Measurements from ENCODE around the gene CHSY3. TPM values are rescaled to one million over a fixed set of nuclear protein-coding genes. Genes with fewer than 3 reads are reported as not detected.

The CHSY3 gene
- total RNA-seq, 6 experiments from 2014 or later: 1.2 to 4.6 (median 1.4) TPM

DNA sequence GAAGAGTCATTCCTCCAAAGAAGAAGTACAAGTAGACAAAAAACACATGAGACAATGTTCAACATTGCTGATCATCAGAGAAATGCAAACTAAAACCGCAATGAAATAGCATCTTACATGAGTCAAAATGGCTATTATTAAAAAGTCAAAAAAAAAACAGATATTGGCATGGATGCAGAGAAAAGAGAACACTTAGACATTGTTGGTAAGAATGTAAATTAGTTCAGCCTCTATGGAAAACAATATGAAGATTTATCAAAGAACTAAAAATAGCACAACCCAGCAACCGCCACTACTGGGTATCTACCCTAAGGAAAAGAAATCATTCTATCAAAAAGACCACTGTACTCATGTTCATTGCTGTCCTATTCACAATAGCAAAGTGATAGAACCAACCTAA is 157.5 kb downstream of the CHSY3 start:
- H3K4me3 ChIP-seq: no peak overlapping the region
- intact Hi-C loops (cut with DNase I): no loop called here
- WGBS (ENCODE audit: insufficient coverage, low coverage, low lambda C conversion rate, missing lambda C conversion rate): 90% methylated on average over 2 of the region's 2 CpGs
- no peaks in the 10 kb centered on the region for H3K9me3 ChIP-seq
- ATAC-seq (no peak), DNase-seq (no peak)
- no peak overlapping the region for H3K27ac ChIP-seq
- H3K27me3 ChIP-seq: no peaks in the 10 kb centered on the region
- H3K36me3 ChIP-seq: no peaks in the 10 kb centered on the region
- TF ChIP-seq POLR2A (IDR thresholded peaks at IDR 0.05): no peak
- TF ChIP-seq, protein P1, sequence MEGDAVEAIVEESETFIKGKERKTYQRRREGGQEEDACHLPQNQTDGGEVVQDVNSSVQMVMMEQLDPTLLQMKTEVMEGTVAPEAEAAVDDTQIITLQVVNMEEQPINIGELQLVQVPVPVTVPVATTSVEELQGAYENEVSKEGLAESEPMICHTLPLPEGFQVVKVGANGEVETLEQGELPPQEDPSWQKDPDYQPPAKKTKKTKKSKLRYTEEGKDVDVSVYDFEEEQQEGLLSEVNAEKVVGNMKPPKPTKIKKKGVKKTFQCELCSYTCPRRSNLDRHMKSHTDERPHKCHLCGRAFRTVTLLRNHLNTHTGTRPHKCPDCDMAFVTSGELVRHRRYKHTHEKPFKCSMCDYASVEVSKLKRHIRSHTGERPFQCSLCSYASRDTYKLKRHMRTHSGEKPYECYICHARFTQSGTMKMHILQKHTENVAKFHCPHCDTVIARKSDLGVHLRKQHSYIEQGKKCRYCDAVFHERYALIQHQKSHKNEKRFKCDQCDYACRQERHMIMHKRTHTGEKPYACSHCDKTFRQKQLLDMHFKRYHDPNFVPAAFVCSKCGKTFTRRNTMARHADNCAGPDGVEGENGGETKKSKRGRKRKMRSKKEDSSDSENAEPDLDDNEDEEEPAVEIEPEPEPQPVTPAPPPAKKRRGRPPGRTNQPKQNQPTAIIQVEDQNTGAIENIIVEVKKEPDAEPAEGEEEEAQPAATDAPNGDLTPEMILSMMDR (IDR thresholded peaks at IDR 0.05): no peak
- H3K4me1 ChIP-seq: no peaks in the 10 kb centered on the region

DNA sequence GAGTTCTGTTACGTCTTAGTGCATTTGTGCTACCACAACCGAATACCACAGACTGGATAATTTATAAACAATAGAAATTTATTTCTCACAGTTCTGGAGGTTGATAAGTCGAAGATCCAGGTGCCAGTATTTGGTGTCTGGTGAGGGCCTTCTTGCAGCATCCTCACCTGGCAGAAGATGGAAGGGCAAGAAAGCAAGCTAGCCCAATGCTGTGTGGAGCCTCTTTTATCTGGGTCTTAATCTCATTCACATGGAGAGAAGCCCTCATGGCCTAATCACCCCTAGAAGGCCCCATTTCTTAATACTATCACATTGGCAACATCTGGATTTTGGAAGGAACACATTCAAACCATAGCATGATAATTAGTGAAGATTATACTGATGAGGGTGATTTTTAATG is 159.3 kb downstream of the CHSY3 start:
- intact Hi-C loops (cut with DNase I): no loop called here
- DNase-seq: no peak
- TF ChIP-seq, protein P1 (IDR thresholded peaks at IDR 0.05): no peak
- no peak for TF ChIP-seq POLR2A (IDR thresholded peaks at IDR 0.05)
- Histone ChIP-seq H3K27me3 (no peaks in the 10 kb centered on the region), H3K27ac (no peak overlapping the region), H3K4me1 (no peaks in the 10 kb centered on the region), H3K36me3 (no peaks in the 10 kb centered on the region), H3K4me3 (no peak overlapping the region), H3K9me3 (no peaks in the 10 kb centered on the region)
- no peak for ATAC-seq
- WGBS (ENCODE audit: insufficient coverage, low coverage, low lambda C conversion rate, missing lambda C conversion rate): 58% methylated on average over 3 of the region's 3 CpGs

DNA sequence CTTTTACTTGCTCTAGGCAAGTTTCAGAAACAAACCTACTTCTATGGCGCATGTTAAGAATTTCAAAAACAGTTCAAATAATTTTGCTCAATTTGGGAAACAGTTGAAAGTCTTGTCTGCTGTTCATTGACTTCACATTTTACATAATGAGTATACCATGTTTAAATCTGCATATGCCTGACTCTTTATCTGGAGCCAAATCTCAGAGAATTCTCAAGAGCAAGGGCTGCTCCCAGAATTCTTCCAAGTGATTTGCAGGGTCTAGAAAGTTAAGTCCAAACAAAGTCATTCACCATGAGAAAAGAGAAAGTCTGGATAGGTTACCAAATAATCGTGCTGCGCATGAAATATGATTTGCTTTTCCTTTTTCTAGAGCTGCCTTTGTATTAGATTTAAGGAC is 160.2 kb downstream of the CHSY3 start:
- Histone ChIP-seq H3K9me3 (no peaks in the 10 kb centered on the region), H3K36me3 (no peaks in the 10 kb centered on the region), H3K27me3 (no peaks in the 10 kb centered on the region), H3K4me3 (no peak overlapping the region), H3K27ac (no peak overlapping the region), H3K4me1 (no peaks in the 10 kb centered on the region)
- DNase-seq (no peak), ATAC-seq (no peak)
- TF ChIP-seq, protein P1 (IDR thresholded peaks at IDR 0.05): no peak
- no peak for TF ChIP-seq POLR2A (IDR thresholded peaks at IDR 0.05)
- 75% methylated on average over 3 of the region's 3 CpGs for WGBS (ENCODE audit: insufficient coverage, low coverage, low lambda C conversion rate, missing lambda C conversion rate)
- intact Hi-C loops (cut with DNase I): no loop called here

DNA sequence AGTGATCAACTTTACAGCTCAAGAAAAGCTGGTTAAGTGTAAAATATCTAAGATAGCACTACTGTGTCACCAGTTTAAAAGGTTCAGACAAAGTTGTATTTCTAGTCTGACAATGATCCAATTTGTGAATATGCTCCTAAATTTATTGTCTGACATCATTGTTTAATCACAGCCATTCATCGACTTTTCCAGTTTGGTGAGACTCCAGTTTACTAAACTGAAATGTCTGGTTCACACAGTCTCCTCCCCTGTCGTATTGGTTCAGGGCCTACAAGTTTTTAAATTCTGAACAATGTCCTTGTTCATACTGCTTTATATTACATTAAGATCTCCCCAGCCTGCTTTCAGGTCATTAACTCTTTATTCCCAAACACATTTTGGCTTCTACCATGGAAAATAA is 161.4 kb downstream of the CHSY3 start:
- H3K4me3 ChIP-seq: no peak overlapping the region
- no peaks in the 10 kb centered on the region for H3K36me3 ChIP-seq
- intact Hi-C loops (cut with DNase I): no loop called here
- ATAC-seq: no peak
- no peak for DNase-seq
- H3K27me3 ChIP-seq: no peaks in the 10 kb centered on the region
- H3K9me3 ChIP-seq: no peaks in the 10 kb centered on the region
- 78% methylated on average over 2 of the region's 2 CpGs for WGBS (ENCODE audit: insufficient coverage, low coverage, low lambda C conversion rate, missing lambda C conversion rate)
- TF ChIP-seq POLR2A (IDR thresholded peaks at IDR 0.05): no peak
- TF ChIP-seq, protein P1 (IDR thresholded peaks at IDR 0.05): no peak
- no peaks in the 10 kb centered on the region for H3K4me1 ChIP-seq
- H3K27ac ChIP-seq: no peak overlapping the region

DNA sequence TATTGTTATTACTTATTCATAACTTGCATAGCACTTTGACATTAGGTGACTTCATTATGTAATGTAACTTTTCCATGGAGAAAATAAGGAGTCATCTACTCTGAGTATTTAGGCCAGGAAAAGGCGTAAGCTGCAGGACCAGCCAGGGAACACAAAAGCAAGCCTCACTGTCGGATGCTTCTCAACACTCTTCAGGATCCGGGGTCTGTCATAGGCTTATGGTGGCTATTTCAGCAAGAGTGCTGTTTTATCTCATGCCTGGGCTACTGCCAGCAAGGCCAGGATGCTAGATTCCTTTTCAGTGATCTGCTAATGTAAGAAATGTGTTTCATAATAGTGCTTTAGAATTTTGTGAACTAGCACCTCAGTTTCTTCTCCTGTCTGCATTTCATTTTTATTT is 162.4 kb downstream of the CHSY3 start:
- no peaks in the 10 kb centered on the region for H3K9me3 ChIP-seq
- 59% methylated on average over 3 of the region's 3 CpGs for WGBS (ENCODE audit: insufficient coverage, low coverage, low lambda C conversion rate, missing lambda C conversion rate)
- H3K27me3 ChIP-seq: no peaks in the 10 kb centered on the region
- DNase-seq (no peak), ATAC-seq (no peak)
- no peaks in the 10 kb centered on the region for H3K4me1 ChIP-seq
- no peak overlapping the region for H3K27ac ChIP-seq
- H3K4me3 ChIP-seq: no peak overlapping the region
- TF ChIP-seq, protein P1 (IDR thresholded peaks at IDR 0.05): no peak
- no peak for TF ChIP-seq POLR2A (IDR thresholded peaks at IDR 0.05)
- intact Hi-C loops (cut with DNase I): no loop called here
- no peaks in the 10 kb centered on the region for H3K36me3 ChIP-seq
